PC-3 (cell line): ENCODE results near the gene ARMH4.

ENCODE experiments used
- CTCF ChIP-seq: fragments of 300-600 bp; sonication (generic); conservative IDR thresholded peaks from 2 replicates; pipeline ENCODE4 v1.5.1; 2017; ENCODE audit warnings: antibody characterized with exemption, low read depth, mild to moderate bottlenecking, low read length
- EZH2 ChIP-seq: fragments of 300-600 bp; sonication (generic); IDR thresholded peaks from one replicate; pipeline ENCODE4 v1.6.1; 2017; ENCODE audit warnings: antibody characterized with exemption, mild to moderate bottlenecking, low read length; ENCODE audit not compliant: unreplicated experiment
- EZH2phosphoT487 ChIP-seq: fragments of 300-600 bp; sonication (generic); IDR thresholded peaks from 2 replicates; pipeline ENCODE4 v1.6.1; 2018; ENCODE audit warnings: mild to moderate bottlenecking, antibody characterized with exemption, low read length, borderline replicate concordance

- TF ChIP-seq CTCF (peak; percentile 97), EZH2 (no peak), EZH2phosphoT487 (no peak)
These were observed 79.5 kb downstream of the ARMH4 start for GRCh38 chr14:58072288-58073071.
